Amniotic stem cell (primary cell): Measurements from ENCODE around the gene TIGD1.

Source experiments
- DNase-seq: peaks from one replicate; lab custom pipeline; 2025; lab: John Stamatoyannopoulos, UW

TIGD1 gene

GRCh38 chr2:232523682-232524597, 26.4 kb downstream of the TIGD1 start:
- DNase-seq: no peak

GRCh38 chr2:232523402-232523681, 27.0 kb downstream of the TIGD1 start:
- DNase-seq: no peak

GRCh38 chr2:232522623-232523401, 27.5 kb downstream of the TIGD1 start:
- DNase-seq: no peak

GRCh38 chr2:232521959-232522622, 28.3 kb downstream of the TIGD1 start:
- DNase-seq: no peak

DNA sequence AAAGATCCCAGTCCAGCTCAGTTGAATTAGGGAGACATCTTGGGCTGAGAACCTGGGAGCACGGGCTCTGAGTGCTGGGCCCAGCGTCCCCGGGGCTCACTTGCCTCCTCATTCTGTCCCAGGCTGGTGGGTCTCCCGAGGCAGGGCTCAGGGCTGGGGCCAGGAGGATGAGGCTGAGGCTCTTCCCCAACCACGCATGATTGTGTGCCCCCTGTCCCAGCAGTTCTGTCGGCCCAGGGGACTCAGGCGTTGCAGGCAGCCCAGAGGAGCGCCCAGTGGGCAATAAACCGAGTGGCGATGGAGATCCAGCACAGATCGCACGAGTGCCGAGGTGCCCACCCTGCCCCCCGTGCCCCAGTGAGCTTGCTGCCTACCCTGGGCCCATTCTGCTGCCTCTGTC, 29.3 kb downstream of the TIGD1 start:
- DNase-seq: no peak

- DNase-seq: no peak
Observed at GRCh38 chr2:232520489-232520888, 29.9 kb downstream of the TIGD1 start.

GRCh38 chr2:232519581-232520438, 30.5 kb downstream of the TIGD1 start, which contains the start of gene PRSS56:
PRSS56 (plus strand) TSS chr2:232520388; CDS start chr2:232520599, 211 bp downstream.
- no peak for DNase-seq

GRCh38 chr2:232518844-232519243, 31.5 kb downstream of the TIGD1 start:
- DNase-seq: no peak

- DNase-seq: no peak
Observed at GRCh38 chr2:232516551-232516950, 33.8 kb downstream of the TIGD1 start.

- DNase-seq: no peak
Observed at GRCh38 chr2:232515639-232516038, 34.7 kb downstream of the TIGD1 start.

- DNase-seq: no peak
Observed at GRCh38 chr2:232513353-232513752, 37.0 kb downstream of the TIGD1 start.

DNA sequence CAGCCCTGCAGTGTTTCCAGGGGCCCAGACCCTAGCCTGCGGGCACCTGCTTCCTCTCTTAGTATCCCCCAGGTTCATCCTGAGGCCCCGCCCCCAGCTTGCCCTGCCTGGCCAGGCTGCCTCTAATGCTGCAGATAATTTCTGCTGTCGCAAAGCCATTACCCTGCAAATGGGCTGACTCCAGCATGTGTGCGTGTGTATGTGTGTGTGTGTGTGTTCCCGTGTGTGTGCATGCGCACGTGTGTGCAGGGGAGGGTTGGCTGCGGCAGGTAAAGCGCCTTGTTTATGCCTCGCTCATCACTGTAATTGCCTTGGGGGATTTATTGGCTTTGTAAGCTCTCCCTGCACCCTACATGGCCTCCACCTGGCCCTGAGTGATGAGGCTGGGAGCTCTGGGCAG, 37.8 kb downstream of the TIGD1 start:
- no peak for DNase-seq

GRCh38 chr2:232511336-232511890, 38.9 kb downstream of the TIGD1 start:
- DNase-seq: no peak

- no peak for DNase-seq
Observed at GRCh38 chr2:232508251-232508650, 42.1 kb downstream of the TIGD1 start.

- no peak for DNase-seq
Observed at GRCh38 chr2:232506709-232507108, 43.6 kb downstream of the TIGD1 start.

GRCh38 chr2:232505856-232506255, 44.5 kb downstream of the TIGD1 start:
- DNase-seq: no peak

- DNase-seq: no peak
Observed at GRCh38 chr2:232504438-232504837, 45.9 kb downstream of the TIGD1 start.

- no peak for DNase-seq
Observed at GRCh38 chr2:232503809-232504323, 46.5 kb downstream of the TIGD1 start.

- DNase-seq: no peak
Observed at GRCh38 chr2:232502911-232503808, 47.2 kb downstream of the TIGD1 start.

DNA sequence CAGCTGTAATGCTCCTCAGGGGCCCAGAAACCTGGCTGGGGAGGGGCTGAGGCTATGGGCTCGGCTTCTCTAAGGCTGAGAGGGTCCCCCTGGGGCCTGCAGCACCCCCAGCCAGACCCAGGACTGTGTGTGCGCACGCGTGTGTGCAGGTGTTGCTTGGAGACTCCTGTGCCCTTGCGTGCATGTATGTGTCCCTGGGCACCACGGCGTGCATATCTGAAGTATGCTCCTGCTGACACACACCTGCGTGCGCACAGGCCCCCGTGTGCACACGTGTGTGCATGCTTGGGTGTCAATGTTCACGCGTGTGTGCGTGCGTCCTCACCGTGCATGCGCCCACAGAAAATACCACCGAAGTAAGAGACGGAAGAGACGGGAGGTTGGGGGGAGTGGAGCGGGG, 47.8 kb downstream of the TIGD1 start:
- no peak for DNase-seq
